GM12872 (cell line): ENCODE measurements around the gene ARHGAP24.

Experiments
- CTCF ChIP-seq: IDR thresholded peaks from 3 replicates; pipeline ENCODE4 v1.5.1; 2011; ENCODE audit warnings: low read depth, mild to moderate bottlenecking, low read length, moderate library complexity; ENCODE audit not compliant: insufficient read depth

Gene ARHGAP24

DNA sequence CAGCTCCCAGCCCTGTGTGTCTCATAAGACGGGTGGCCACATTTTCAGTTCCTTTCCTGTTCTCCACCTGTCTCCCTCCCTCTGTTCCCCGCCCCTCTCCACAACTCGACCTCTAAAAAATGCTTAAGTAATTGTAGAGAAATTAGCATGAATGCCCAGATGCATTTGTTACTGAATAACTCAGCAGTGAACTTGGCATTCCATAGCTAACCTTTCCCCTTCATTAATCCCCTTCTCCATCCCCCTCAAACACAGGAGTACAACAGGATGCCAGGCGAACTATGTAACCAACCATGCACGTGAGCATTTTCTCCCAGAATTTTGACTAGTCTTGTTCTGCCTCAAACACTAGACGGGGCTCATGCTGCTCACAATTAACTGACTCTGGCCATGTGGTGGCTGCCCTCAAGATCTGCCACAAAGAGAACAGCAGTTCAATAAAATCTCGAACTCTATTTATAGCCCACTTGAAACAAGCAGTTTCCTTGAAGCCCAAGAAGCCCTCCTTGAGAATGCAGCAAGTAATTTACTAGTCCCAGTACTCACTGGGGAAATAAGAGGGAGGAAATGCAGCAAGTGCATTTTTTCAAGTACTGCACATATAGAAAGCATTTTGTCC is 351.2 kb downstream of the ARHGAP24 start:
- TF ChIP-seq CTCF: peak; percentile 49

- no peak for TF ChIP-seq CTCF
Observed at GRCh38 chr4:85828027-85828890, 353.3 kb downstream of the ARHGAP24 start.

DNA sequence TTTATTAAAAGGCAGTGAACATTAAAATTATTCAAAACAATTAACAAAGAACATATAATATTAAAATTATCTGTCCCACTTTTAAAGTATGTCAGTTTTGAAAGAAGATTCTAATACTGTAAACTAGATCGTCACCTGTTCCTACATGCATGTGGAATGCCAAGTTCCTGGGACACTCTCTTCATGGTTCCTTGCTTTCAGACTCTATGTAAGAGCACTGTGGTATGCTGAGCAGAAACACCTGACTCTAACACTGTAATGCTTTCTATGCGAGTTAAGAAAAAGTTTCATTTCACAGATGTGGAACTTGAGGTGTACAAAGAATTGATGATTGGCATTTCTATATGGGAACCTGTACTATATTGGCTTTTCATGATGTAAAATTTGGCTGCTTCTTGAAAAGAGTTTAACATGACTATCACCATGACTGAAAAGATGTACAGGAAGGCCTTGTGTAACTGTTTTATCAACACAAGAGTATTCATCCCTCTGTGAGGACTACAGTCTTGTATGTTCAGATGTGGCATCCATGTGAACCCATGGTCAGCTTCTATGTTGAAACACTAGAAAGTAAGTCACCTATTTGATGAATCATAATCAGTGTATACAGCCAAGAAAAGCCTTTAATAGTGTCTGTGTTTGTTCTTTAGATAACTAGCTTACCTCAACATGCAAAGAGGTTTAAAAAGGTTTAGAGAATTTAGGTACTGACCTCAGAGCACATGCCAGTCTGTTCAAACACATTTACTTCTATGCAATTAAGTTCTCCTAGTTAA is 354.5 kb downstream of the ARHGAP24 start:
- TF ChIP-seq CTCF: no peak

DNA sequence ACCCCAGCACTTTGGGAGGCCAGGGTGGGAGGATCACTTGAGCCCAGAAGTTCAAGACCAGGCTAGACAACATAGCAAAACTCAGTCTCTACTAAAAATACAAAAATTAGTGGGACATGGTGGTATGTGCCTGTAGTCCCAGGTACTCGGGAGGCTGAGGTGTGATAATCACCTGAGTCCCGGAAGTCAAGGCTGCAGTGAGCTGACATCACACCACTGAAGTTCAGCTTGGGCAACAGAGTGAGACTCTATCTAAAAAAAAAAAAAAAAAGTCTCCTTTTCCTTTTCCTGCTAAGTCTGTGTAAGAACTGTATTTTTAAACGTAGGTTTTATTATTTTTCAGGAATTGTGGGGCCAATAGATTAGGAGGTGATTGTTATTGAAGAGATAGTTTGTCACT is 356.7 kb downstream of the ARHGAP24 start:
- no peak for TF ChIP-seq CTCF

DNA sequence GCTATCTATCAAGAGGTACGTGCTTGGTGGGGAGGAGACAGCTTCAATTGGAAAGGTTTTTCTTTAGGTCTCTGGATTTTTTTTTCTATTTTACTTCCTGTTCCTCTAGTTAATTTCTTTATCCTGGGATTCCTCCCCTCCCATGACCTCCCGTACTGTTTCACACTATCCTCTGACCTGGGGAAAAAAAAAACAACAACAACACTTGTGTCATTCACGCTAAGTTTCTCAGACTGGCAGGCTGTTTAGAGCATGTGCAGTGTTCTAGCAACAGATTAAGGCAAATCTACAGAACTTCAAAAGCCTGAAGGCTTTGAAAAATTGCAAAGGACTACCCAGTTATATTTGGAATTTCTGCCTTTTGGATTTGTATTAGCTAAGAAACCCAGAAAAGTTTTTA is 358.4 kb downstream of the ARHGAP24 start:
- TF ChIP-seq CTCF: no peak

GRCh38 chr4:85834934-85835333 is 360.0 kb downstream of the ARHGAP24 start:
- no peak for TF ChIP-seq CTCF
